IPS-20b (cell line): ENCODE data around the gene ADIRF.
"Not testable (repeated sequence)": the region's sequence is repeated elsewhere in the genome, so short reads cannot be mapped to it uniquely, and the experiment has no call there.

Source experiments
- H3K27ac ChIP-seq: one replicate; pipeline ENCODE4 v1.5.1; 2013; ENCODE audit warnings: low read length
- H3K27me3 ChIP-seq: 2 replicates; pipeline ENCODE4 v1.6.1; 2013; ENCODE audit warnings: mild to moderate bottlenecking, low read length, inconsistent platforms; ENCODE audit not compliant: insufficient read depth
- H3K36me3 ChIP-seq: 2 replicates; pipeline ENCODE4 v1.6.1; 2013; ENCODE audit warnings: low read depth, mild to moderate bottlenecking, inconsistent platforms, low read length, moderate library complexity; ENCODE audit not compliant: insufficient read depth
- H3K4me1 ChIP-seq: 2 replicates; pipeline ENCODE4 v1.6.1; 2013; ENCODE audit warnings: mild to moderate bottlenecking, control low read depth, inconsistent platforms, low read length, moderate library complexity; ENCODE audit not compliant: insufficient read depth
- H3K4me3 ChIP-seq: 2 replicates; pipeline ENCODE4 v1.5.1; 2013; ENCODE audit warnings: mild to moderate bottlenecking, low read length, inconsistent platforms
- H3K9ac ChIP-seq: 2 replicates; pipeline ENCODE4 v1.6.1; 2013; ENCODE audit warnings: low read depth, mild to moderate bottlenecking, inconsistent platforms, low read length, moderate library complexity
- H3K9me3 ChIP-seq: 2 replicates; pipeline ENCODE4 v1.6.1; 2013; ENCODE audit warnings: mild to moderate bottlenecking, low read depth, low read length, inconsistent platforms; ENCODE audit not compliant: insufficient read depth

ADIRF gene

GRCh38 chr10:86999802-87000403 lies 31.6 kb downstream of the ADIRF start:
- not testable (repeated sequence) for H3K27me3 ChIP-seq, H3K4me3 ChIP-seq, H3K27ac ChIP-seq, H3K36me3 ChIP-seq, H3K4me1 ChIP-seq, H3K9me3 ChIP-seq, H3K9ac ChIP-seq

- Histone ChIP-seq H3K27me3 (no peaks in the 10 kb centered on the region), H3K4me1 (no peaks in the 10 kb centered on the region), H3K4me3 (no peak overlapping the region), H3K9ac (no peak overlapping the region), H3K27ac (no peak overlapping the region), H3K36me3 (no peaks in the 10 kb centered on the region), H3K9me3 (no peaks in the 10 kb centered on the region)
Observed at GRCh38 chr10:87000491-87000890, 32.2 kb downstream of the ADIRF start.

- not testable (repeated sequence) for H3K27ac ChIP-seq, H3K9ac ChIP-seq, H3K36me3 ChIP-seq, H3K9me3 ChIP-seq, H3K4me3 ChIP-seq, H3K27me3 ChIP-seq, H3K4me1 ChIP-seq
Observed at GRCh38 chr10:87007124-87007523, 38.8 kb downstream of the ADIRF start.

- not testable (repeated sequence) for H3K27me3 ChIP-seq, H3K9me3 ChIP-seq, H3K27ac ChIP-seq
Observed at GRCh38 chr10:87007674-87008073, 39.4 kb downstream of the ADIRF start.

GRCh38 chr10:87008303-87008702 lies 40.0 kb downstream of the ADIRF start:
- H3K9me3 ChIP-seq, H3K27ac ChIP-seq, H3K4me1 ChIP-seq: not testable (repeated sequence)

More at GRCh38 chr10:87007674-87008073, 39.4 kb downstream of the ADIRF start:
- H3K4me3 ChIP-seq, H3K4me1 ChIP-seq, H3K36me3 ChIP-seq, H3K9ac ChIP-seq: not testable (repeated sequence)

GRCh38 chr10:87009134-87009696 lies 40.9 kb downstream of the ADIRF start:
- H3K36me3 ChIP-seq, H3K9me3 ChIP-seq, H3K27ac ChIP-seq, H3K9ac ChIP-seq, H3K4me1 ChIP-seq, H3K27me3 ChIP-seq, H3K4me3 ChIP-seq: not testable (repeated sequence)

More at GRCh38 chr10:87008303-87008702, 40.0 kb downstream of the ADIRF start:
- not testable (repeated sequence) for H3K9ac ChIP-seq, H3K4me3 ChIP-seq, H3K27me3 ChIP-seq, H3K36me3 ChIP-seq

GRCh38 chr10:87013528-87013927 lies 45.2 kb downstream of the ADIRF start:
- H3K9me3 ChIP-seq, H3K9ac ChIP-seq, H3K27ac ChIP-seq, H3K27me3 ChIP-seq, H3K4me1 ChIP-seq, H3K4me3 ChIP-seq, H3K36me3 ChIP-seq: not testable (repeated sequence)

GRCh38 chr10:87014986-87015716 lies 46.9 kb downstream of the ADIRF start:
- H3K36me3 ChIP-seq, H3K9me3 ChIP-seq, H3K4me1 ChIP-seq, H3K4me3 ChIP-seq, H3K27me3 ChIP-seq, H3K9ac ChIP-seq, H3K27ac ChIP-seq: not testable (repeated sequence)

- H3K27me3 ChIP-seq, H3K9ac ChIP-seq, H3K27ac ChIP-seq, H3K9me3 ChIP-seq, H3K4me1 ChIP-seq, H3K36me3 ChIP-seq, H3K4me3 ChIP-seq: not testable (repeated sequence)
Observed at GRCh38 chr10:87018127-87018526, 49.8 kb downstream of the ADIRF start.

- H3K4me1 ChIP-seq, H3K9ac ChIP-seq: not testable (repeated sequence)
Observed at GRCh38 chr10:87019066-87019465, 50.8 kb downstream of the ADIRF start.

GRCh38 chr10:87019504-87019903 lies 51.2 kb downstream of the ADIRF start:
- H3K27me3 ChIP-seq, H3K4me3 ChIP-seq, H3K9me3 ChIP-seq, H3K36me3 ChIP-seq, H3K9ac ChIP-seq, H3K27ac ChIP-seq, H3K4me1 ChIP-seq: not testable (repeated sequence)

More at GRCh38 chr10:87019066-87019465, 50.8 kb downstream of the ADIRF start:
- not testable (repeated sequence) for H3K9me3 ChIP-seq, H3K27me3 ChIP-seq, H3K27ac ChIP-seq, H3K36me3 ChIP-seq, H3K4me3 ChIP-seq

GRCh38 chr10:87020056-87020455 lies 51.8 kb downstream of the ADIRF start, which contains the start of gene FAM25A:
TSS of gene FAM25A (plus strand) at chr10:87020294. CDS start at chr10:87020325, 31 bp downstream.
- H3K9ac ChIP-seq, H3K4me3 ChIP-seq, H3K27ac ChIP-seq: not testable (repeated sequence)

More at GRCh38 chr10:87020056-87020455, 51.8 kb downstream of the ADIRF start, which contains the start of gene FAM25A:
- H3K9me3 ChIP-seq, H3K27me3 ChIP-seq, H3K36me3 ChIP-seq, H3K4me1 ChIP-seq: not testable (repeated sequence)
